CD4-positive, alpha-beta memory T cell (primary cell): Measurements from ENCODE around the gene CHST15. TPM values are rescaled to one million over a fixed set of nuclear protein-coding genes. Genes with fewer than 3 reads are reported as not detected.

ENCODE experiments used
- CTCF ChIA-PET: fragments of 350-600 bp; sonication (Branson Sonifier 250); formaldehyde crosslinking; loops from one replicate; lab custom pipeline; 2021; ENCODE audit warnings: inconsistent platforms; ENCODE audit not compliant: partially characterized antibody; lab: Charles Lee
- POLR2A ChIA-PET: fragments of 350-600 bp; sonication (Branson Sonifier 250); formaldehyde crosslinking; loops from one replicate; lab custom pipeline; 2021; ENCODE audit not compliant: partially characterized antibody; lab: Charles Lee
- DNase-seq, 5 donors: peaks; one replicate each; pipeline versions ENCODE4 v3.0.0 to v3.0.0-alpha.2; 2020 to 2022; ENCODE audit warnings: mixed read lengths in 1 of 5
- H3K27ac ChIP-seq: one replicate; pipeline ENCODE4 v1.7.0; 2013; ENCODE audit warnings: low read depth, low read length
- H3K27me3 ChIP-seq: 2 replicates; pipeline ENCODE4 v1.7.0; 2013; ENCODE audit warnings: mild to moderate bottlenecking, low read length, moderate library complexity; ENCODE audit not compliant: insufficient read depth
- H3K36me3 ChIP-seq: 2 replicates; pipeline ENCODE4 v1.7.0; 2013; ENCODE audit warnings: mild to moderate bottlenecking, low read length, moderate library complexity; ENCODE audit not compliant: insufficient read depth
- H3K4me1 ChIP-seq: 2 replicates; pipeline ENCODE4 v1.7.0; 2013; ENCODE audit warnings: mild to moderate bottlenecking, low read length, moderate library complexity; ENCODE audit not compliant: insufficient read depth
- H3K4me3 ChIP-seq, 2 donors: one replicate each; pipeline ENCODE4 v1.7.0; 2013; ENCODE audit warnings: low read length in 2 of 2, mild to moderate bottlenecking in 1 of 2
- H3K9me3 ChIP-seq, 2 donors: one replicate each; pipeline ENCODE4 v1.7.0; 2013; ENCODE audit warnings: low read length in 2 of 2, control low read depth in 1 of 2; ENCODE audit not compliant: control insufficient read depth in 1 of 2
- H3K27ac Mint-ChIP-seq, 7 donors: one replicate each; pipeline ENCODE4 v1.8.0; 2020 to 2021; ENCODE audit warnings: mixed read lengths in 7 of 7, mild to moderate bottlenecking in 6 of 7, inconsistent platforms in 3 of 7, moderate library complexity in 3 of 7
- H3K27me3 Mint-ChIP-seq, 2 donors: one replicate each; pipeline ENCODE4 v1.8.0; 2020 to 2021; ENCODE audit warnings: mixed read lengths in 2 of 2
- H3K36me3 Mint-ChIP-seq, 2 donors: one replicate each; pipeline ENCODE4 v1.8.0; 2020 to 2021; ENCODE audit warnings: mixed read lengths in 2 of 2, inconsistent platforms in 1 of 2, mild to moderate bottlenecking in 1 of 2
- H3K4me1 Mint-ChIP-seq, 4 donors: one replicate each; pipeline ENCODE4 v1.8.0; 2020 to 2021; ENCODE audit warnings: mixed read lengths in 4 of 4, mild to moderate bottlenecking in 1 of 4
- H3K4me3 Mint-ChIP-seq, 8 donors: one replicate each; pipeline ENCODE4 v1.8.0; 2020 to 2021; ENCODE audit warnings: mixed read lengths in 8 of 8, mild to moderate bottlenecking in 7 of 8, moderate library complexity in 6 of 8, inconsistent platforms in 3 of 8
- H3K9me3 Mint-ChIP-seq, 8 donors: one replicate each; pipeline ENCODE4 v1.8.0; 2020 to 2021; ENCODE audit warnings: mixed read lengths in 8 of 8, mild to moderate bottlenecking in 5 of 8, inconsistent platforms in 3 of 8, moderate library complexity in 1 of 8
- intact Hi-C: fragments of 100-400 bp; cut with micrococcal nuclease; formaldehyde crosslinking; loops from one replicate; pipeline ENCODE4 v1.15.1; 2023
- polyA plus RNA-seq, 2 donors: library from polyadenylated mRNA; unstranded; fragments of 300-500 nt; fragmentation: Illumina TruSeq; gene quantifications; one replicate each; pipeline ENCODE4 v1.2.3, GENCODE V29; 2021
- total RNA-seq, 2 experiments: library from RNA; stranded (reverse); gene quantifications; one replicate each; pipeline ENCODE4 v1.2.3, GENCODE V29; 2021

CHST15 gene
- total and polyA plus RNA-seq, 4 experiments from 2014 or later = 0.13 to 1.2 (median 0.67) TPM; not detected in 1

DNA sequence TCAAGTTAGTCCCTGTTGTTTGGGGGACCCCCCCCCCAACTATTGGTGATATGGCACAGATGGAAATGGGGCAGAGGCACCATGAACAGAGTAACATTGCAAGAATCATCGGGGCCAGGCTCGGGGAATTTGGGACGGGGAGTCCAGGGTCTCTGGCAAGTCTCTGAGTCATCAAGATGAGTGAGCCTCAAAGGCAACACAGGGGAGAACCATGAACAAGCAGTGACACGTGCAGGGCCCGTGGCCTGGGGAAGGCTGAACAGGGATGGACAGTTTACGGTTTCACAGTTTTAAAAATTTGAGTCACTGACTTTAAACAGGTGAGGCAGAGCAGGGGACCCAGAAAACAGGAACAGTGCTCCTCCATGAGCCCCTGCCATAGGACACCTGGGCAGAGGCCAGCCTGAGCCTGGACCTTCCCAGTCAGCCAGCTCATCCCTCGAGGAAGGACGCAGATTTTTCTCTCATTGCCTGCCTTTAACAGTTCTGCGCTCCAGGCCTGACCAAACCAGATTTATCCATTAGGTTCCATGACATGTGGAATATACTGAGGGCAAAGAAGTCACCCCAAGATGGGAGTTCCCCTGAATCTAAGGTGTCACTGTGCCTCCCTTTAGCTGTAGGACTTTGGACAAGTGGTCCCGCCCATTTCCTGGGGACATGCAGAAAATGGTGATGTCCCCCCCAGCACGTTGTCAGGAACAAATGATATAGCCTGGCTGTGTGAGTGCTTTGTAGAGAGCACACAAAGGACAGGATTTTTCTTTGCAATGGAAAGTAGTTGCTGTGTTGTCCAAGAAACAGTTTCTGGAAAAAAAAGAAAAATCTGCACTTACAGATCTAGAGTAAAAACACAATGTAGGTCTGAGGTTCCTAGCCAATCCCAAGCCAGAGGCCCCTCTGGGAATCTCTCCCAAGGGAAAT lies 23.8 kb downstream of the CHST15 start:
- H3K9me3 ChIP-seq = no peaks in the 10 kb centered on the region
- H3K4me1 ChIP-seq = peaks cover 6% of the 10 kb centered on the region
- POLR2A ChIA-PET = no interaction called here

DNA sequence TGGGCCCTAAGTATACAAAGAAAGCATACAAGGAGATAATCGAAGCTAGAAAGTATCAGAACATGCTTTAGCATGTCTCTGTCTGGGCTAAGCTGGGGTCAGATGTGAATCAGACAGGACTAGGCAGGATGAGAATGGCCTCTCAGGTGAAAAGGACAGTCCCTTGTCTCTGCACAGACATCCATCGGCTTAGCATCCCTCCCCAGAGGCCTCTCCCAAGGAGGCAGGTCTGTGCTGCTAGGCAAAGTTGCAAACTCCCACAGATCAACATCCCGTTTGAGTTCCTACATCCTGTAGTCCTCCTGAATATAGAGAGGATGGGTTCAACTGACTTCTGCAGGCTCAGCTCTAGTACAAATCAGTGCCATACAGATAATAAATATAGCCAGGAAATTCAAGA lies 24.5 kb downstream of the CHST15 start:
- Mint-ChIP-seq H3K4me3 (no peak overlapping the region), H3K9me3 (no peaks in the 10 kb centered on the region), H3K4me1 (peaks cover 0 to 31% (median 17%) of the 10 kb centered on the region in 4 donors), H3K36me3 (no peaks in the 10 kb centered on the region), H3K27ac (no peak overlapping the region), H3K27me3 (peaks cover 12 to 16% of the 10 kb centered on the region in 2 donors)
- no peak for DNase-seq
- CTCF ChIA-PET = no interaction called here
- no peaks in the 10 kb centered on the region for H3K27me3 ChIP-seq
- peaks cover 6% of the 10 kb centered on the region for H3K4me1 ChIP-seq
- no peaks in the 10 kb centered on the region for H3K36me3 ChIP-seq
- no peak overlapping the region for H3K4me3 ChIP-seq
- POLR2A ChIA-PET = no interaction called here
- intact Hi-C loops = no loop called here
- no peaks in the 10 kb centered on the region for H3K9me3 ChIP-seq
- no peak overlapping the region for H3K27ac ChIP-seq

More for the DNA sequence above, 23.8 kb downstream of the CHST15 start:
- Mint-ChIP-seq H3K27me3 (peaks cover 12 to 18% of the 10 kb centered on the region in 2 donors), H3K27ac (peak overlapping the region in 1 of 7 donors; percentile 53), H3K9me3 (no peaks in the 10 kb centered on the region), H3K4me3 (no peak overlapping the region), H3K36me3 (no peaks in the 10 kb centered on the region), H3K4me1 (peaks cover 0 to 32% (median 17%) of the 10 kb centered on the region in 4 donors)
- CTCF ChIA-PET = no interaction called here
- Histone ChIP-seq H3K27ac (no peak overlapping the region), H3K36me3 (no peaks in the 10 kb centered on the region), H3K4me3 (no peak overlapping the region), H3K27me3 (no peaks in the 10 kb centered on the region)
- no peak for DNase-seq
- intact Hi-C loops = no loop called here

DNA sequence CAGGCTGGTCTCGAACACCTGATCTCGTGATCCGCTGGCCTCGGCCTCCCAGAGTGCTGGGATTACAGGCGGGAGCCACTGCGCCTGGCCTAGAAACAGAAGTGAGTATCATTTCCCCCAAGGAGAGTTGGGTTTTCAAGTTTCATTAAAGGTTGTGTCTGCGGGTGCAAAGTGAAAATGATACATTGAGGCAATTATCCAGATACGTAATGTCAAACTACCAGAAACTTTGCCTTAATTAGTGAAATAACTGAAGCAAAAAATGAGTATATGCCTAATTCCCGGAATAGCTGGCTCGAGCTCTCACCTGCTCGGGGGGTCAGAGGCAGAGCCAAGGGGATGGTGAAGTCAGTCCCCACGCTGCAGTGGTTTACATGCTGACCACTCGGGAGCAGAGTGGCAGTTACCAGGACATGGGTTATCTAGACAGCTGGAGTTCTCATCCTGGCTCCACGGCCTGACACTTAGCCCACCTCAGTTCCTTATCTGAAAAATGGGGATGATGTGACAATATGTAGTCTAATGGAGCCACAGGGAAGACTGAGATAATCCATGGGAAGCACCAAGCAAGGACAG lies 25.5 kb downstream of the CHST15 start:
- DNase-seq = no peak
- Mint-ChIP-seq H3K4me1 (peaks cover 0 to 37% (median 21%) of the 10 kb centered on the region in 4 donors), H3K36me3 (no peaks in the 10 kb centered on the region), H3K27ac (no peak overlapping the region), H3K9me3 (no peaks in the 10 kb centered on the region), H3K27me3 (peaks cover 8 to 14% of the 10 kb centered on the region in 2 donors), H3K4me3 (no peak overlapping the region)
- no peak overlapping the region for H3K27ac ChIP-seq
- ChIA-PET CTCF (no interaction called here), POLR2A (no interaction called here)
- no peaks in the 10 kb centered on the region for H3K36me3 ChIP-seq
- H3K4me1 ChIP-seq = peaks cover 10% of the 10 kb centered on the region
- no peaks in the 10 kb centered on the region for H3K27me3 ChIP-seq
- no peaks in the 10 kb centered on the region for H3K9me3 ChIP-seq
- intact Hi-C loops = no loop called here
- H3K4me3 ChIP-seq = no peak overlapping the region

DNA sequence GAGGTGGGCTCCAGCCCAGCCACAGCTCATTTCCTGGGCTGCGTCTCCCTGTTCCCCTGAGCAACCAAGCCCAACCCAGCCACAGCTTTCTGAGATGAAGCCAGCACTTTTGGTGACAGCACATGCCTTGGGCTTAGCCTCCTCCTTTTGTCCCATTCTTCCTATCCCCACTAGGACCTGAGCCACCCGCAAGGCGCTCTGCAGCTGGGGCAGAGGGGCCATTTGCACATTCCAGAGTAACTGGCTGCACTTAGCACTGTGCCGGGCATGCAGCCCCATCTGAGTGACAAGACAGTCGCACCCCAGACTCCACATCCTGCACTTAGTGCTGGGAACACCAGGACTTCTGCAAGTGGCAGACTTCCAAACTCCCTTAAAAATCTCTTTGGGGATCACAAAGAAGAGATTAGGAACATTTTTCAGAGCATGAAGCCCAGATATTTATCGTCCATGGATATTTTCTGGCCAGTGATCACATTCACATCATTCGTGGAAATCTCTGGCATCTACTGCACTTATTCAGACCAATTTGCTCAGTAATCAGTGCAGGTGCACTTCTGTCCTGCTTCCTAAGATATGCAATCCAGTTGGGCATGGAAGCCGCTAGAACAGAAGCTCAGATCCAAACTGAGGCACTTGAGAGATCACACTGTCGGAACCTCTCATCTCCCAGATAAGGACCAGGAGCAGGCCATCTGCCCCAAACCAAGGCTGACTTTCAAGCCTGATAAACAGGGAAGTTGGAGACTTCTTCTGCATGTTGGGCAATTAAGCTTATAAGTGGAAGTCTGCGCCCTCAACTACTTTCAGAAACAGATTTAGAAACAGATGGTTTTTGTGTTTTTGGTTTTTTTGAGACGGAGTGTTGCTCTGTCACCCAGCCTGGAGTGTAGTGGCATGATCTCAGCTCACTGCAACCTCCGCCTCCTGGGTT lies 26.4 kb downstream of the CHST15 start:
- no peak for DNase-seq
- no peaks in the 10 kb centered on the region for H3K27me3 ChIP-seq
- peaks cover 0 to 31% (median 20%) of the 10 kb centered on the region in 4 donors for H3K4me1 Mint-ChIP-seq
- no peaks in the 10 kb centered on the region for H3K36me3 ChIP-seq
- H3K4me3 Mint-ChIP-seq = no peak overlapping the region
- intact Hi-C loops = no loop called here
- H3K4me3 ChIP-seq = no peak overlapping the region
- H3K36me3 Mint-ChIP-seq = no peaks in the 10 kb centered on the region
- peak overlapping the region in 1 of 7 donors; percentile 56 for H3K27ac Mint-ChIP-seq
- ChIA-PET POLR2A (no interaction called here), CTCF (no interaction called here)
- H3K9me3 Mint-ChIP-seq = no peaks in the 10 kb centered on the region
- no peaks in the 10 kb centered on the region for H3K9me3 ChIP-seq
- no peak overlapping the region for H3K27ac ChIP-seq
- peaks cover 7 to 12% of the 10 kb centered on the region in 2 donors for H3K27me3 Mint-ChIP-seq
- H3K4me1 ChIP-seq = peaks cover 10% of the 10 kb centered on the region

DNA sequence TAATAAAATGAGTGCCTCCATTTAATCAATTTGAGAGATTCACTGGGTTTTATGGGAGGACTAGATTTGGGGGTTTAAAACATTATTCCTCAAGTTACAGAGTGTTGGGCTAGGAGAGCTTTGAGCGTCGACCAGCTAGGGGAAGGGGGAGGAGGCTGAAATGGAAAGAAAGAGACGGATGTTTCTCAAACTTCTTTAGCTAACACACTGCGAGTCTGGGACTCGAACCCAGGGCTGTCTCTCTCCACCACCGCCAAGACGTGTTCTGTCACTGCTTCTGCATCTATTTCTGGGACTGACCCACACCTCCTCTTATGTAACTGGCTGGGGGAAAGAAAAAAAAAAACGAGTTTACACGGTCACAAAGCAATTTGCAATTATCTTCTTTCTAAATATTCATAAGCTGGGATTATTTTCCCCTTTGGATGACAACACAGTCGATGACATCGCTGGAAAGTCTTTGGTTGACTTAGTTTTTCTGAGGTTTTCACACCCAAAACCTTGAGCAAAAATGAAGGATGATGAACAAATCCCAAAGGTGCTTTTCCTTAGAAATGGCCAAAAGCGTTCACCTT lies 27.2 kb downstream of the CHST15 start:
- intact Hi-C loops = no loop called here
- no peaks in the 10 kb centered on the region for H3K9me3 Mint-ChIP-seq
- H3K27me3 Mint-ChIP-seq = peaks cover 7 to 12% of the 10 kb centered on the region in 2 donors
- H3K27me3 ChIP-seq = no peaks in the 10 kb centered on the region
- H3K27ac Mint-ChIP-seq = peak overlapping the region in 3 of 7 donors; percentile 17 to 71 (median 36)
- peak overlapping the region in 2 of 8 donors; percentile 4 to 37 for H3K4me3 Mint-ChIP-seq
- H3K36me3 ChIP-seq = no peaks in the 10 kb centered on the region
- DNase-seq = no peak
- H3K36me3 Mint-ChIP-seq = no peaks in the 10 kb centered on the region
- H3K4me1 Mint-ChIP-seq = peaks cover 0 to 30% (median 19%) of the 10 kb centered on the region in 4 donors
- ChIA-PET CTCF (interaction anchor here (1.0 kb wide), 1 partner anchor 17 kb away, joined by 3 read pairs; no protein-coding TSS in a partner anchor), POLR2A (no interaction called here)
- no peak overlapping the region for H3K4me3 ChIP-seq
- H3K27ac ChIP-seq = no peak overlapping the region
- no peaks in the 10 kb centered on the region for H3K9me3 ChIP-seq
- peaks cover 10% of the 10 kb centered on the region for H3K4me1 ChIP-seq

DNA sequence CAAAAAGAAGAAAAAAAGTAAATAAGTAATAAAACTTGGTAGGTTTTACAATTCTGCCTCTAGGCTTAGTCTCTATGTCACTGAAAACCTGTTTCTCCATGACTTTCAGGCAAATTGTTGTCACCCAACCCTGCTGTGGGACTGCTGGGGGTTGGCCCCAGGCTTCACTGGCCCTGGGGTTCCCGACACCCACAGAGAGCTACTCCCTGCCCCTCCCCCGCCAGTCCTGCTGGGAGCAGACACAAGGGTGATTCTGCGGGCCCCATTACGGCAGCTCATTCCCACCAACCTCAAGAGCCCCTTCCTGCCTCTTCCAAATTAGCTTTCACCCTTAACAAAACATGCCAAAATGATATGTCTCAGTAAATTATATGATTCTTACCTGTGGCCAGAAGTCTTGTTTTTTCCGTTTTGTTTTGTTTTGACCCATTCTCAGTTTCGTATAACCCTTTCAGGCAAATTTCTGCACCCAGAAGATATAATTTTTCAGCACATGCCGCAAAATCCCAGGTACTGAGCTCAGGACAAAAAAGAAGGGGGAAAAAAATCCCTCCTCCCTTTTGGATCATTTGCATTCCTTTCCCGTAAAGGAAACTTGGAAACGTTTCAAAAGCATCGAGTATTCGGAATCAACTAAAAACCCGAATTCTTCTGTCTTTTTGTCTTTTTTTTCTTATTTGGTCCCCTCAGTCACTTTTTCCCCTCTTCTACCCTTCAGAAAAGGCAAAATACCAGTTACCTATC lies 27.8 kb downstream of the CHST15 start:
- no peak for DNase-seq

More for the DNA sequence above, 27.8 kb downstream of the CHST15 start:
- no peaks in the 10 kb centered on the region for H3K36me3 ChIP-seq
- intact Hi-C loops = no loop called here
- H3K4me3 ChIP-seq = no peak overlapping the region
- Mint-ChIP-seq H3K4me1 (peaks cover 0 to 30% (median 19%) of the 10 kb centered on the region in 4 donors), H3K27me3 (peaks cover 6 to 12% of the 10 kb centered on the region in 2 donors), H3K4me3 (peak overlapping the region in 4 of 8 donors; percentile 4 to 39 (median 38)), H3K36me3 (no peaks in the 10 kb centered on the region), H3K9me3 (no peaks in the 10 kb centered on the region), H3K27ac (peak overlapping the region in 3 of 7 donors; percentile 71 to 86 (median 75))
- CTCF ChIA-PET = interaction anchor here (1.0 kb wide), 1 partner anchor 18 kb away, joined by 3 read pairs; no protein-coding TSS in a partner anchor
- H3K9me3 ChIP-seq = no peaks in the 10 kb centered on the region
- H3K27ac ChIP-seq = no peak overlapping the region
- H3K27me3 ChIP-seq = no peaks in the 10 kb centered on the region
- H3K4me1 ChIP-seq = peaks cover 10% of the 10 kb centered on the region
- POLR2A ChIA-PET = interaction anchor here (1.0 kb wide), 1 partner anchor 33 kb away, joined by 3 read pairs; no protein-coding TSS in a partner anchor
